ENCODE data around the gene WNT5B.

DNA sequence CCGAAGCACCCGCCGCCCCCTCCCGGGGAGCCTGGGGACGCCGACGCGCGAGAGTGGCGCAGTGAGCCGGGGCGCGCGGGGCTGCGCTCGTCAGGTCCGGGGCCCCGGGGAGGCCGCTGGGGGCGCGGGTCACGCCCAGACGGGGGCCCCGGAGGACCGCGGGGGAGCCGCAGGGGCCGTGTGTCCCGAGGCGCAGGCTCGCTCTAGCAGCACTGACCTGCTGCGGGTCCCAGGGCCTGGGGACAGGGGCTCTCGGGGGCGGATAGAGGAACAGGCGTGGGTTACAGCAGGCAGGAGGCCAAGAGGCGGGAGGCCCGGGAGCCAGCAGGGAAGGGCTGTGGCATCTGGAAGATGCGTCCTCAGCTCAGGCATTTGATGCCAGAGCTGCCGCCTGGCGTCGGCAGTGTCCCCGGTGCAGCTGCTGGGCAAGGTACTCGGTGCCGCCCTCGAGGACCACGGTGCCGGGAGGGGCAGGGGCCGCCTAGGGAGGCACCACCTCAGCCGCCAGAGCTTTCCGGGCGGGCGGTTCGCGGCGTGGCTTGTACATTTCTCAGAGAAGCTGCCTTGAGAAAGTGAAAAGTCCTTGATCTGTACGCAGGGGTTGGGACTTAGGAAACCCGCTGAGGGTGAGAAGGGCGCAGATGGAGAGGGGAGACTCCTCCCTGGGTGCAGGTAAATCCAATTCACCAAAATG is 1.2 kb downstream of the WNT5B start:
- TF ChIP-seq, protein P1, sequence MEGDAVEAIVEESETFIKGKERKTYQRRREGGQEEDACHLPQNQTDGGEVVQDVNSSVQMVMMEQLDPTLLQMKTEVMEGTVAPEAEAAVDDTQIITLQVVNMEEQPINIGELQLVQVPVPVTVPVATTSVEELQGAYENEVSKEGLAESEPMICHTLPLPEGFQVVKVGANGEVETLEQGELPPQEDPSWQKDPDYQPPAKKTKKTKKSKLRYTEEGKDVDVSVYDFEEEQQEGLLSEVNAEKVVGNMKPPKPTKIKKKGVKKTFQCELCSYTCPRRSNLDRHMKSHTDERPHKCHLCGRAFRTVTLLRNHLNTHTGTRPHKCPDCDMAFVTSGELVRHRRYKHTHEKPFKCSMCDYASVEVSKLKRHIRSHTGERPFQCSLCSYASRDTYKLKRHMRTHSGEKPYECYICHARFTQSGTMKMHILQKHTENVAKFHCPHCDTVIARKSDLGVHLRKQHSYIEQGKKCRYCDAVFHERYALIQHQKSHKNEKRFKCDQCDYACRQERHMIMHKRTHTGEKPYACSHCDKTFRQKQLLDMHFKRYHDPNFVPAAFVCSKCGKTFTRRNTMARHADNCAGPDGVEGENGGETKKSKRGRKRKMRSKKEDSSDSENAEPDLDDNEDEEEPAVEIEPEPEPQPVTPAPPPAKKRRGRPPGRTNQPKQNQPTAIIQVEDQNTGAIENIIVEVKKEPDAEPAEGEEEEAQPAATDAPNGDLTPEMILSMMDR (IDR thresholded peaks at IDR 0.05; ENCODE audit: low read depth, low read length) = no peak
- no peak for TF ChIP-seq EZH2phosphoT487 (IDR thresholded peaks at IDR 0.05; ENCODE audit: low read depth)

All from OCI-LY3 (cell line).